Sciatic nerve (tissue), 2 donors: ENCODE results near the gene EFHB. TPM values are rescaled to one million over a fixed set of nuclear protein-coding genes. Genes with fewer than 3 reads are reported as not detected.
"Not testable (repeated sequence)": the region's sequence is repeated elsewhere in the genome, so short reads cannot be mapped to it uniquely, and the experiment has no call there.

Experiments used
- ATAC-seq: fragments of 200-7000 bp; cut with Tn5 transposase; one replicate; pipeline ENCODE4 v1.9.1; 2020; ENCODE audit warnings: mild to moderate bottlenecking, moderate library complexity
- DNase-seq: peaks from one replicate; pipeline ENCODE4 v3.0.0-alpha.2; 2020; ENCODE audit warnings: low spot score
- intact Hi-C: fragments of 100-400 bp; cut with DNase I; formaldehyde crosslinking; loops from one replicate; pipeline ENCODE4 v1.14.2; 2022
- total RNA-seq: library from RNA; stranded (reverse); fragmentation: NEBNext Ultra II Directional; extraction: Animal tissue kit (Norgen Biotek cat#: 25700); gene quantifications from one replicate; pipeline ENCODE4 v1.2.1, GENCODE V29; 2021
- donor health status: DM: no; HTN: no; CAD: no.
- donor health status: DM: no; HTN: no; CAD: no.

EFHB gene
- total RNA-seq, 1 donor from 2014 or later: 8.4 TPM

GRCh38 chr3:19937459-19938294, 3.7 kb upstream of the EFHB start:
- ATAC-seq: no peak
- intact Hi-C loops: no loop called here
- no peak for DNase-seq

- intact Hi-C loops: no loop called here
- DNase-seq: no peak
Measured at GRCh38 chr3:19932422-19932821, 1.6 kb downstream of the EFHB start.

GRCh38 chr3:19931767-19932188, 2.2 kb downstream of the EFHB start:
- DNase-seq (no peak), ATAC-seq (no peak)
- intact Hi-C loops: no loop called here

More at GRCh38 chr3:19932422-19932821, 1.6 kb downstream of the EFHB start:
- no peak for ATAC-seq

- intact Hi-C loops: no loop called here
- DNase-seq: no peak
- peak; percentile 52 for ATAC-seq
Measured at GRCh38 chr3:19931180-19931692, 2.8 kb downstream of the EFHB start.

- no peak for DNase-seq
- no peak for ATAC-seq
- intact Hi-C loops: no loop called here
Measured at GRCh38 chr3:19920401-19921080, 13.5 kb downstream of the EFHB start.

- intact Hi-C loops: no loop called here
- DNase-seq (no peak), ATAC-seq (no peak)
Measured at GRCh38 chr3:19917167-19917566, 16.9 kb downstream of the EFHB start.

GRCh38 chr3:19911452-19911851, 22.6 kb downstream of the EFHB start:
- intact Hi-C loops: no loop called here

GRCh38 chr3:19907523-19907922, 26.5 kb downstream of the EFHB start:
- intact Hi-C loops: no loop called here
- ATAC-seq (no peak), DNase-seq (no peak)

More at GRCh38 chr3:19911452-19911851, 22.6 kb downstream of the EFHB start:
- no peak for ATAC-seq
- DNase-seq: no peak

- ATAC-seq: no peak
- intact Hi-C loops: no loop called here
- no peak for DNase-seq
Measured at GRCh38 chr3:19903649-19904048, 30.4 kb downstream of the EFHB start.

- intact Hi-C loops: no loop called here
- no peak for DNase-seq
- ATAC-seq: no peak
Measured at GRCh38 chr3:19901918-19902317, 32.1 kb downstream of the EFHB start.

- ATAC-seq (no peak), DNase-seq (no peak)
- intact Hi-C loops: no loop called here
Measured at GRCh38 chr3:19901337-19901736, 32.7 kb downstream of the EFHB start.

GRCh38 chr3:19899833-19900232, 34.2 kb downstream of the EFHB start:
- ATAC-seq, intact Hi-C loops, DNase-seq: not testable (repeated sequence)

GRCh38 chr3:19899264-19899663, 34.8 kb downstream of the EFHB start:
- intact Hi-C loops: no loop called here
- ATAC-seq (no peak), DNase-seq (no peak)

- intact Hi-C loops: no loop called here
- DNase-seq (no peak), ATAC-seq (no peak)
Measured at GRCh38 chr3:19898721-19899120, 35.3 kb downstream of the EFHB start.

GRCh38 chr3:19891740-19892139, 42.3 kb downstream of the EFHB start:
- DNase-seq: no peak
- intact Hi-C loops: no loop called here
- ATAC-seq: no peak

GRCh38 chr3:19888428-19889152, 45.4 kb downstream of the EFHB start:
- intact Hi-C loops: no loop called here
- ATAC-seq (no peak), DNase-seq (no peak)

- DNase-seq, intact Hi-C loops, ATAC-seq: not testable (repeated sequence)
Measured at GRCh38 chr3:19887122-19887521, 46.9 kb downstream of the EFHB start.

- intact Hi-C loops: no loop called here
- ATAC-seq (no peak), DNase-seq (no peak)
Measured at GRCh38 chr3:19886404-19886803, 47.6 kb downstream of the EFHB start.

- no peak for ATAC-seq
- intact Hi-C loops: no loop called here
- no peak for DNase-seq
Measured at GRCh38 chr3:19885468-19885867, 48.5 kb downstream of the EFHB start.
